HG03439 (cell line): ENCODE measurements around the gene CTIF.

Experiments
- ATAC-seq: cut with Tn5 transposase; IDR thresholded peaks from one replicate; pipeline ENCODE4 v1.9.1; 2021; ENCODE audit warnings: mild to moderate bottlenecking, moderate library complexity; ENCODE audit not compliant: unreplicated experiment

The CTIF gene

DNA sequence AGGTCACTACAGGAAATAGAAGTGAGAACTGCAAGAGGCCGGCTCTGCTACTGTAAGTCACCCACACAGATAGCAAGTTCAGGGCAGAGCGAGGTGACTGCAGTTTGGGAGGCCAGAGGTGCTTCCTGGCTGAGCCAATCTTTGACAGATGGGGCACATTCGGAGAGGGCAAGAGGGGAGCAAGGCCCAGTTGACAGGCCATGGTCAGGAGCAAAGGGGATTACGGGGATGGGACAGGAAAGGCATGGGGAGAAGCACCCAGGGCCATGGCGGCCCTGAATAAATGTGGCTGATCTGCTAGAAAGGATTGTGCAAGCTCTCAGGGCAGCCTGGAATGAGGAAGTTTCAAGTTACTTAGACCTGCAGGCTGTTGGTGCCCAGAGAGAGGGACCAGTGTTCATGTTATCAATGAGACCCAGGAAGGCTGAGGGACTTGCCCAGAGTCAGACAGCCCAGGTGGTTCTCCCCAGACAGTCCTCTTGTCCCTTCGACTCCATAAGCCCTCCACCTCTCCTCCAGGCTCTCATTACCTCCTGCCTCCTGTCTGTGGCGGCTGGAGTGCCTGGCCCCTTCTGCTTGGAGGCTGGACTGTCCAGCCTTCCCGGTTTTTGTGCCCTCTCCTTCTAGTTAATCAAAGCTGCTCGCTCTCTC, 123.3 kb downstream of the CTIF start:
- ATAC-seq: no peak

- ATAC-seq: no peak
Observed at GRCh38 chr18:48663096-48663930, 124.5 kb downstream of the CTIF start.

DNA sequence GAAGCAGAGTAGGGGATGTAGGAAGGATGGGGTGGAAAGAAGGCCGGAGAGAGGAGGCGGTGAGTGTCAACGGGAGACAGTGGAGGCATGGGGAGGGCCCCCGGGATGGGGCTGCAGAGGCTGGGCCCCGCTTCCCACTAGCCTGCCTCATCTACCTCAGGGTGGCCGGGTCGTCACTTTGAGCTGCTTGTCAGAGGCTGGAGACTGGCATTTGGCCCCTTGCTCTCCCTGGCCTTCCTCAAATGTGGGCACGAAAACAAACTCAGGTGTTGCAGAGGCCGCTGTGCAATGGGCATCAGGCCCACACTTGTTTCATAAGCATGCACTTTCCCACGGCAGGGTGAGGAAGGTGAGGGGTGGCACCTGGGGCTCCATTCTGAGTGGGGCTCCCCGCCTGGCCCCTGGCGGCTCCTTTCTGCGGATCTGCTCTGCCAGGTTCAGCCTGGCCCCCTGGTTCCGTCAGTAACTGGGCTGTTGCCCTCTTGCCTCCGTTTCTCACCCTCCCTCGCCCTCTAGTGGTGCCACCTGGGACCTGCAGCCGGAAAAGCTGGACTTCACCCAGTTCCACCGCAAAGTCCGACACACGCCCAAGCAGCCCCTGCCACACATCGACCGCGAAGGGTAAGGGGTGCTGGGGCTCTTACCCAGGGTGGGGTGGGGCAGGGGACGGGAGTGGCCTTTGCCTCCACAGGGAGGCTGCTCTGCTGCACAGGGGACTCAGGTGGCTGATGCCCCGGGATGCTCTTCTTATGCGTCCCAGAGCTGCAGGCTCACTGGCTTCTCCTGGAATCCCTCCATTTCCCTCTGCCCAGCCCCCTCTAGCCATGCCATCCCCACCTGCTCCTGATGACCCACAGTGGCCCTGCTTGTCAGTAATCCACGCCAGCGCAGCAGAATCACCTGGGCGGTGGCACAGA, 125.4 kb downstream of the CTIF start:
- ATAC-seq: no peak

GRCh38 chr18:48665654-48666053, 126.8 kb downstream of the CTIF start:
- no peak for ATAC-seq

GRCh38 chr18:48666613-48667012, 127.8 kb downstream of the CTIF start:
- no peak for ATAC-seq

- ATAC-seq: no peak
Observed at GRCh38 chr18:48667276-48668254, 128.7 kb downstream of the CTIF start.

GRCh38 chr18:48668466-48669179, 129.8 kb downstream of the CTIF start:
- no peak for ATAC-seq

GRCh38 chr18:48669180-48669675, 130.4 kb downstream of the CTIF start:
- ATAC-seq: no peak

GRCh38 chr18:48669991-48670750, 131.3 kb downstream of the CTIF start:
- no peak for ATAC-seq

DNA sequence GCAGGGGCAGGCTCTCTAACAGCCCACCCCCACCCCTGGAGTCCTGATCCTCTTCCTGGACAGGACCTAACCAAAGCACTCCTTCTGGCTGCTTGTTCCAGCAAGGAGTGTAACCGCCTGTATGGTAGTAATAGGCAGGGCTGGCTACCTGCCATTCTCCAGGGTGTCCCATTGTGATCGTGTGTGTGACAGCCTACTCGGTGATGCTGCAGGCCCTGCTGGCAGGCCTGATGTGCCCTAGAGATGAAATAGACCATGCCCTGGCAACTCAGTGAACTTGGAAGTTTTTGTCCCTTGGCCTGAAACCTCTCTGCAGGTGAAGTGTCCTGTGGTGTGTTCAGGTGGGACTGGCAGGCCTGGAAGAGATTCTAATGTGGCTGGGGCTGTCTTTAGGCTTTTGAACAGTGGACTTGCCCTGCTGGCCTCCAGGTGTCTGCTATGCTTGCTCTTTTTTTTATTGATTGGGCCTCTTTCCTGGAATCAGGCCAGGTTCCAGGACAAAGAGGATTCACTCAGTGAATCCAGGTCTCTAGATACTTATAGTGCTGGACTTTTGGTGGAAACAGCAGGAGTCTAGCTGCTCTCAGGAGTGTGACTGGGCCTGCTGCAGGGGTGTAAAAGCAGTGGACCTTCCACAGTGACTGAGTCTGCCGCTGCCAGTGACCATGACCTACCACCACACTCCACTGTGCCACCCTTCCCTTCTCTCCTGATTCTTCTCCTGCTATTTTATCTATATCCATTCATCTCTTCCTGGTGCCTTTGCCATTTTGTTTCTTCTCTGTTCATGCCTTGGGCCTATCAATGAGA, 132.1 kb downstream of the CTIF start:
- no peak for ATAC-seq

GRCh38 chr18:48671561-48671945, 132.7 kb downstream of the CTIF start:
- no peak for ATAC-seq

GRCh38 chr18:48672671-48673340, 134.0 kb downstream of the CTIF start:
- ATAC-seq: no peak

DNA sequence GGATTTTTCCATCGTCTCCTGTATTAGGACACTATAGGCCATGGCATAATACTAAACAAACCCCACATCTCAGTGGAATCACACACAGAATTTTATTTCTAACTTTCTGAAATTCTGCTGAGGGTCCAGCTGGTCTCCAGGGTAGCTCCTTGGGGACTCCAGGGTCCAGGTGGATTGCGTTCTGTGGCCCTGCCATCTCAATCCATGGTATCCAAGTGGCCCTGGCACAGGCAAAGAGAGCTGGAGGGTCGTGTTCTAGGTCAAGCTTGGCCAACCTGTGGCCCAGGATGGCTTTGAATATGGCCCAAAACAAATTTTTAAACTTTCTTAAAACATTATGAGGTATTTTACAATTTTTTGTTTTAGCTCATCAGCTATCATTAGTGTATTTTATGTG, 134.6 kb downstream of the CTIF start:
- ATAC-seq: no peak

DNA sequence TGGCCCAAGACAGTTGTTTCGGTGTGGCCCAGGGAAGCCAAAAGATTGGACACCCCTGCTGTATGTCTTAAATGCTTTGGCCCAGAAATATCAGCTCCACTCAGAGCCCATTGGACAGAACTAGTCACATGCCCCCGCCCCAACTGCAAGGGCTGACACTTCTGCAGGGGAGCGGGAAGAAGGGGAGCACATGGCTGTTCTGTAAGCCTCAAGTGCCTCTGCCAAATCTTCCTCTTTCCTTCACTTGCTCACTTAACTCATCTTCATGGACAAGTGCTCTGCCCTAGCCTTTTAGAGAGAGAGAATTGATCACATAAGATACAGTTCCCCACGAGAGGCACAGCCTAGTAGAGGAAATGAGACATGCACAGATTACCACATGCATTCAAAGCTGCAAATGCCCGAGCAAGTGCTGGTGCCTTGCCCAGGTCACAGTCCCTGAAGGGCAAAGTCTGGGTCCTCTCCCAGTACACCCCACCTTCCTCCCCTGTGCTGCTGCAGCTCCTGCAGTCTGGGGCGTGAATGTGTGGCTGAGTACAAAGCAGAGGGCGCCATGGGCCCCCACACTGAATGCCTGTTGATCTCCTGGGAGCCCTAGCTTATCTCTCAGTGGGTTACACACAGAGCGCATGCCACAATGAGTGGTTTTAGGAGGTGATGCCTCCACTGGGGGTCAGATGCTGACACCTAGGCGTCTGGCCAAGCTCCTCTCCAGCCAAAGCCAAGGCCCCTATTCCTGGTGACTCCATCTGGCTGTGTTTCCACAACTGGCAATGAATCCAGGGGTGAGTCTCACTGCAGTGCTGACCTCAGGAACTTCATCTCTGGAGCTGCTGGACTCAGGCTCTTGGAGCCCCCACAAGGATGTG, 135.3 kb downstream of the CTIF start:
- no peak for ATAC-seq

DNA sequence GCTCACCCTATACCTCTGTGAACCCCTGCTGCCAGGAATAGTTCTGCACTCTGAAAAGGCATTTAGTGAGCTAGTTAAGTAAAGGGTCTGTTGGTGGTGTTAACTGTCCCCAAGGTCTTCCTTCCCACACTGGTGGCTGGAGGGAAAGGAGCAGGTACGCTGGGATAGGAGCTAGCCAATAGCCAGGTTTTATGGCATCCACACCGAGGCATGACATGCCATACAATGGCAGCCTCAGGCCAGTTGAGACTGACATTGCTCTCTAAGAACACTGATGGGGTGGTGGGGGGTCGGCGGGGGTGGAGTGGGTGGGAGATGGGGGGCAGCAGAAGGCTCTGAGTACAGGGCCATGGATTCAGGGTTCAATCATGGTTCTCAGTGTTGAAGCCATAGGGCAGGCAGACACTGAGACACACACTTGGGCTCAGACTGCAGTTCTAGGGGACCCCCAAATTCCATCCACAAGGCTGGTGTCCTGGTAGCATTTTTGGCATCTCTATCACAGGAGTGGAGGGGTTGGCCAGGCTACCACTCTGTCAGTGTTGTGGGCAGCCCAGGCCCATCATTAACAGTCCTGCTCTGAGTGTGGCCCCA, 136.0 kb downstream of the CTIF start:
- ATAC-seq: no peak

DNA sequence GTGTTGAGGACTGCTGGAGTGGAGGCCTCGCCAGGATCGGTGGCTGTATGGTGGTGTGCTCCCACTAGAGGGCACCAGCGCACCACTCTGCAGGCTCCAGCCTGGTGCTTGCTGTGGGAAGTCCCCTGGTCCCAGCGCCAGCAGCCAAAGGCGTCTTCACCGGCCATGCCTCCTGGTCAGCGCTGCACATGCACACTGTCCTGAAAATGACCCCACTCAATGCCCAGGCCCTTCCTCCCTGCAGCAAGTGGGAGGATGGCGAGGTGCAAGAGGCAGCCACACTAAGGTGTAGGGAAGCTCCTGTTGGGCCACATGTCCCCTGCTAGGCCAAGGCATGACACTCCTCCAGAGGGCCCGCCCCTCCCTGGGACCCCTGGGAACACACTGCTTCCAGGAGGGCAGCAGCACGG, 136.5 kb downstream of the CTIF start:
- ATAC-seq: peak; percentile 79
